HG03097 (cell line): ENCODE results near the gene PRDM11.
"Not testable (repeated sequence)": the region's sequence is repeated elsewhere in the genome, so short reads cannot be mapped to it uniquely, and the experiment has no call there.

Experiments used
- ATAC-seq: cut with Tn5 transposase; IDR thresholded peaks from one replicate; pipeline ENCODE4 v1.9.1; 2021; ENCODE audit not compliant: unreplicated experiment, low FRiP score

PRDM11 gene

DNA sequence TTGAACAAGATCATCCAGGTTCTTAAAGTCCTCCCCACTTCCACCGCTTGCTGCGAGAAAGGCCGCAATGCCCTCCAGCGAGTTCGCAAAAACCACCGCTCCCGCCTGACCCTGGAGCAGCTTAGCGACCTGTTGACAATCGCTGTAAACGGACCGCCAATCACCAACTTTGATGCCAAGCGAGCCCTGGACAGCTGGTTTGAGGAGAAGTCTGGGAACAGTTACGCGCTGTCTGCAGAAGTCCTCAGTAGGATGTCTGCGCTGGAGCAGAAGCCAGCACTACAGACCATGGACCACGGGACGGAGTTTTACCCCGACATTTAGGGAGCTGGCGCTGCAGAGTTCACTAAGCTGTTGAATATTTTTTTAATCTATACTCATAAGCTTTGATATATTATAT lies 81.4 kb downstream of the PRDM11 start:
- no peak for ATAC-seq

DNA sequence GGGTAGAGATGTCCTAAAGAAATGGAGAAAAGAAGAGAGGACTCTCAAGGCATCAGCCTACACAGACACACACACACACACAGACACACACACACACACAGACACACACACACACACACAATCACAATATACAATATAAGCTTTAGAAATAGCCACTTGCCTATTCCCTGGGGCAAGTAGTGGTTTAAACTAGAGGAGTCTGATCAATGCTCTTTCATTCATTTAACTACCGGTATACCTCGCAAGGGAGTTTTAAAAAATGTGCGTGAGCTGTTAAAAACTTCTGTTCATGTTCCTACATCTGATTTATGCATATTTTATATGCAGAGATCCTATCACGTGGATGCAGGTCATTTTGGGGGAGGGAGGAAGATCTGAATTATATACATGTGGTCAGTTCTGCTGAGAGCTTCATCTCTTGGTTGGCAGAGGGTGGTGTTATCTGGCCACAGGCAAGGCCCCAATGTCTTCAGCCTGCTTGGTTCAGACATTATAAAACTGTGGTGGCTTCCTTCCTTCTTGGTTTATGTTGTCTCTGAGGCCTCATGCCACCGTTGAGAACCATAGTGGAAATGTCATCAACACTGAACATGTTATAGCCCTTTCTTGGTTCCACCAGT lies 83.1 kb downstream of the PRDM11 start:
- ATAC-seq = no peak

DNA sequence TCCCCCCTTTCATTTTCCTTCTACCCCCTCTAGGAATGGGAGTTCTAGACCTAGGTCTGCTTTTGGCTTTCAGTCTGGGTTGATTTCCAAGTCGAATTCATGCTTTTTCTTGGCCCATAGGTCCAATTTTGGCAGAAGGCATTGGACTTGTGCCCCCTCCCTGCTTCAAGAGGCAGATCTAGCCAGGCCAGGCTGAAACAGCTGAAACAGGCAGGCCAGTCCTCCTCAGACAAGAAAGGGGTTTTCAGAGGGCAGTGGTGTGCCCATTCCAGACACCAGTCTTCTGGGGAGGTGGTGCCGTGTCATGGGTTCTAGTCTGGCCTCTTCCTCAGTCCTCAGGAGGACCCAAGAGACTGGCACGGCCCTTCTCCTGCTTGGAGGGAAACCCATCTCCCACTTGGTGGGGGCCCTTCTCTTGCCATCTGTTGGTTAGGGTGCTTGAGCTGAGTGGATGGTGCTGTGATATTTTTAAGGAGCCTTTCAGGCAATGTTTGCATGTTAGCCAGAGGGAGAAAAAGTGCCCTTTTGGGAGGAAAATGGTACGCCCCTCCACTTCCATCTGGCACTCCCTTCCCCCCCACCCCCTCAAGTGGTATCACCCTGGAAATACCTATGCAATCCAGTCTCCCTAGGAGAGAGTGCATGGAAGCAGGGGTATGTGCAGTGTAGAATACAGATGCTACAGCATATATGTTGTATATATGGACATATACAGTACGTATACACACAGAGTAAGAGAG lies 86.1 kb downstream of the PRDM11 start:
- ATAC-seq = no peak

DNA sequence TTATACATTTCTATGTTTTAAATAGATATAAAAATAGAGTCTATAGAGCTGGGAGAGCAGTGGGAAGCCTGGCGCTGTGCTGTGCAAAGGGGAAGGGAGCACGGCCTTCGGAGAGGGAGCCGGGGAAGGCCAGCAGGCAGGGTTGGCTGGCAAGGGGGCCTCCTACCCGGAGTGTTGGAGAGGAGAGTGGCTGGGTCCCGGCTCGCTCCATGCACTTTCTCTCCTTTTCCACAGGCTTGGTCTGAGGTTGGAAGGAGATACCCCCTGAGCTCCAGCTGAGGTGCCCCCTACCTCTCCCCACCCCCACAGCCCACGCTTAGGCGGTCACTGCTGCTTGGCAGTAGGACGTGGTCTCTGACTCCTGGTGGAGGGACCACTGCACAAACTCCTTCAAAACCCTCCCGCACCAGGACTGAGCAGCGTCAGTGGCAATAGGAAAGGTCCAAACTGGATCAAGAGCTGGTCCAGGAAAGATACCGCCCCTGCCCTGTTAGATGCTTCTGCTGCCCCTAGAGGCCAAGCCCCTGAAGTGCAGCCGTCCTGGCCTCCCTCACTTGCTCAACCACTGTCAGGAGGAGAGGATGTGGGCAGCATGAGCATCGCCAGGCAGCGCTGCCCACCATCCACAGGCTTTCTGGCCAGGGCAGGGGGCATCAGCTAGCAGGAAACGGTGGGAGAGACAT lies 86.8 kb downstream of the PRDM11 start:
- no peak for ATAC-seq

DNA sequence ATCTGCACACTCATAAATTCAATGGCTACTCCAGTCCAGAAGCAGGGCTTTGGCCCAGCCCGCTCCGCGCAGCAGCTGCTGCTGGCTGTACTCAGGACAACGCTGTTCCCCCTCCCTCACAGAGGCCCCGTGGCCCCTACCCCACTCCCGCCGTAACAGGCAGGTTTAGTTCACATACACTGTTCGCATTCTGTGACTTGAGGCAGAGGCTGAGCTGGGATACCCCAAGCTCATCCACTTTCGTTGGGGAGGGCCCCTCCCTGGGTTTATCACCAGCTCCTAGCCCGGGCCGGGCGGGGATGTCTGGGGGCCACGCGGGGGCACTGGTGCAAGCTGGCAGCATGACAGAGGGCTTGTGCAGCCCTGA lies 87.3 kb downstream of the PRDM11 start:
- no peak for ATAC-seq

DNA sequence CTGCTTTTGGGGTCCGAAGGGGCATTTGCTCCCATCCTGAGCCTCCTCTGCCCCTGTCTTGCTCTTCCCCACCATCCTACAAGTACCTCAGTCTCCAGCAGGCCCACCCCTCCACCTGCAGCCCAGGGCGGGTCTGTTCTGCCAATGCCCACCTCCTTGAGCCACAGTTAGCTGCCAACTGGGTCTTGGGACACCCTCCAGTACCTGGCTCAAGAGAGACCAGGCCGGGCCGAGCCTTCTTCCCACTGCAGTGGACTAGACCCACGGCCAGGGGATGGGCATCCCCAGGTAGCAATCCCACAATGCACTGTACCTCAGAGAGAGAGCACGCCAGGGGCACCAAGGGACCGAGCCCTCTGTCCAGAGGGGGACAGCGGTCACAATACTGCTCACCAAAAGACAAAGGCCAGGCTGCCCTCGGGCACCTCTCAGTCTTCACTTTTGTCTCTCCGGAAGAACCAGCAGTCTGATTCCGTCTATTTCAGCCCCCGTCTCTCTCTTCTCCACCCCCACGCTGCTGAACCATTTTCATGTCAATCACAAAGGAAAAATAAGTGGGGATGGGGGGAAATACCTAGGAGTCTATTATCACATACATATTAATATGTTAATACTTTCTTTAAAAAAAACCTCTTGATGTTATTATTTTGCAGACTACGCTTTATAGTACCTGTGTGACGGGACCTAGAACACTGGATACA lies 88.0 kb downstream of the PRDM11 start:
- no peak for ATAC-seq

DNA sequence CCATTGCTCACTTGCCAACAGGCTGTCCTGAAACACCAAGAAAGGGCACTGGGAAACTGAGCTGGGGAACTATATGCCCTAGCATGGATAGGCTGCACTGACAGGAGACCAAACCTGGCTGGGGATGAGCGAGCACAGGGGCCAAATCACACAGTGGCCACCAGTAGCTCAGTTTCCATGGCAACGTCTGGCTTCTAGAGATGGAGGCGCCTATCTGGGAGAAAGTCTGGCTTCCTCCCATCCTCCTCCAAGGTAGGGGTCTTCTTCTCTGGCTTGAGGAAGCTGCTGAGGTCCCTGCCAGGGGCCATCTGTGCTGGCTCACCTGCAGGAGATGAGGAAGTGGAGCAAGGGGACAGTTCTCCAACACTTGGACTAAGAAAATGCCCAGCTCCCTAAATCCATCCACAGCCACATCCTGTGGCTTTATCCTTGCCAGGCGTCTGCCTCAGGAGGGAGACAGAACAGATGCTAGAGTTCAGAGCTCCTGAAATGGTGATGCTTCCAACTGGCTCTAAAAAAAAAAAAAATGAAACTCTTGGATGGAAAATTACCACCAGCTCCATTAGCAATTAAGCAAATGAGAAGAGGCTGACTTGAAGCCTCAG lies 91.4 kb downstream of the PRDM11 start:
- no peak for ATAC-seq

DNA sequence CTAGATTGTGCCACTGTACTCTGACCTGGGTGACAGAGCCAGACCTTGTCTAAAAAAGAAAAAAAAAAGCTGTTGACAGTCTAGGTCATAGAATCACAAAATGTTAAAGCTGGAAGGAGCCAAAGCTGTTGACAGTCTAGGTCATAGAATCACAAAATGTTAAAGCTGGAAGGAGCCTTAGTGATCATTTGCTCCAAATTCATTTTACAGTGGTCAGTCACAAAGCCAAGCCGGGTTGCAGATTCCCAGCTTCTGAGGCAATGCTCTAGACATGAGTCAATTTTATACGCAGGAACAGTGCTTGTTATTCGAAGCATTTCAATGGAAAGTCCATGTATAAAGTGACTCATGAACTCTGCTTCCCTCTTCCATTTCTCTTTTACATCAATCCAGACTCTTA lies 92.3 kb downstream of the PRDM11 start:
- ATAC-seq = no peak

DNA sequence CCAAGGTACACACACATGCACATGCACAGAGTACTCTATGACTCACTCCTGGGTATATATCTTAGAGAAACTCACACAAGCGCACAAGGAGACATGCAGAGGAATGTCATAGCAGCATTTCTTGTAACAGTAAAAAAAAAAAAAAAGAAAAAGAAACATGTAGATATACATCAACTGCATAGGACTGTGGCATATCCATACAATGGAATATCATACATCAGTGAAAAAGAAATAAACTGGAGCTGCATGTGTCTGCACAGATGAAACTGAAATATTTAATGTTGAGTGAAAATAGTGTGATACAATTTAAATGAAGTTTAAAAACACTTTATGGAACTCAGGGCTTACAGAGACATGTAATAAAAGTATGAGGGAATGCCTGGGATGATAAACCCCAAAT lies 93.3 kb downstream of the PRDM11 start:
- no peak for ATAC-seq

DNA sequence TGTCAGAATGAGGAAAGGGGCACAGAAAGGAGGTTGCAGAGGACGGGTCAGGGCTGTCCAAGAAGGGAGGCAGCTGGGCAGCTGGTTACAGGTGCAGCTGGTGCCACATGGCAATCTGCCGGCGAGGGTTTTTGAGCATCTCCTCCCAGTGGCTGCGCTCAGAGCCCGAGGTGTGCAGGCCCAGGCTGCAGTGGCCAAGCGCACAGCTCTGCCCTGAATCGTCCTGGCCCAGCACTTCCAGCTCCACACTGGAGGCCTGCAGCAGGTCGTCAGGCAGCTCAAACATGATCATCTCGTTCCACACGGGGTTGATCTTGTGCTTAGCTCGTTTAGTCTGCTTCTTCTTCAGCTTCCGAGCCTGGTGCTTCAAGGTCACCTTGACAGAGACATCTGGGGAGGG lies 97.5 kb downstream of the PRDM11 start:
- no peak for ATAC-seq

DNA sequence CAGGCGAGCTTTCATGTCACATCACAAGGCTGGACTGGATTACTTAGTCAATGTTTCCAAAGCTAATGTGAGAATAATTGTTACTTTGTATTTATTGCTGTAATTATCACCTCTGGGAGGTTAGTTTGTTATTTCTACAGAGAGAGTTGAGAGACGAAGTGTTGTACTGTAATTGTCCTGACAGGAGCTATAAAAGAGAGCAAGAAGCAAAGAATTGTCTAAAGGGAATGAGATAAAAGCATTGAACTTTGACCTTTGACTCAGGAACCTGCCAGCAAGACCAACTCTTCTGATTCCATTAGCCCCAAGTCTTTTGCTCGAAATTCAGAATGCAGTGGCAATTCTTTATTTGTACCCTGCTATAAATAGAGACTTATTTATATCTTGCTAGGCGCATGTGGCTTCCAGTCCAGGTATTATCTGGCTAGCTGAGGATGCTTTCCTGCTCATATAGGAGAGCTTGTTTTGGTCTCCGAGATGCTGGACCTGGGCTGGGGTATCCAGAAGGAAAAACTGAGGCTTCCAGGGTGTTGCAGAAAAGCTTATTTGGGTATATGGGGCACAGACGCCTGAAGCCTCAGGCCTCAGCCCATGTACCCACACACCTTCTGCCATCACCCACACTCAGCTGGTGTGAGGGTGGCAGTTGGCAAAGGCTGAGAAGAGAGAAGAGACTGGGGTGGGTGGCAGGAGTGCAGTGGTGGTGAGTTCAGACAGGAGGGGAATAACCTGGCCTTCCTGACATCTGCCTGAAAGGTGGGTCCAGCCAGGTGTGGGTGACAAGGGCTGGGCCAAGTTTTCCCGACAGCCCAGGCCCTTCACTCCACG lies 99.0 kb downstream of the PRDM11 start:
- no peak for ATAC-seq

DNA sequence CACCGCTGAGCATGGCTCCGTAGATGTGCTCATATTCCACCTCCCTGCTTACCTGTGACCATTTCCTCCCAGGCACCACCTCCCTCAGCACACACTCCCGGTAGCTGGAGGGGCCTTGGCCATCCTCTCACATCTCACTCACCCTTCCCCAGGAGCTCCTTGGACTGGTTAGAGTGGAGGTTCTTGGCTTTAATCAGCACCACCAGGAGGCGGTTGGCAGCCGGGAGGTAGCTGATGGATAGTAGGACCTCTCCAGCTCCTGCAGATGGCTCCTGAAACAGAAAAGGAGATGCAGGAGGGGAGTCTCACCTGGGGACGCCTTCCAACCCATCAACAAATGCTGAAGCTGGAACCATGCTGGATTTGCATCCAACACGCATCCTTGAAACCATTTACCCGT lies 99.8 kb downstream of the PRDM11 start:
- no peak for ATAC-seq

DNA sequence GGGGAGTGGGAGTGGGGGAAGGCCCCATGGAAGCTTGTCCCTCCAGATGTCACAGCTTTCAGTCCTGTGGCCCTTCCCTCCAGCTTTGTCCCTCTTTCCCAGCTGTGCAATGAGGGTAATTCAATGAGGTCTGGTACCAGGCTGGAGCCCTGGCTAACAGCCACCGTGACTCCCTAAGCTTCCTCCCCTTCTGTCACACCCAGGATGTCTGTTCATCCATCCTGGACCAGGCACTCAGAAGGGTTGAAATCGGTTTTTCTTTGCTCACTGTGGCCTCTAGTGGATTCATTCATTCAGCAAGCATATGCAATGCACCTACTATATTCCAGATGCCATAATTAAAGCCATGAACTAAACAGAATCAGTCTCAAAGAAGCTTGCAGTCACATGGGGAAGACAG lies 101.0 kb downstream of the PRDM11 start:
- ATAC-seq = no peak

DNA sequence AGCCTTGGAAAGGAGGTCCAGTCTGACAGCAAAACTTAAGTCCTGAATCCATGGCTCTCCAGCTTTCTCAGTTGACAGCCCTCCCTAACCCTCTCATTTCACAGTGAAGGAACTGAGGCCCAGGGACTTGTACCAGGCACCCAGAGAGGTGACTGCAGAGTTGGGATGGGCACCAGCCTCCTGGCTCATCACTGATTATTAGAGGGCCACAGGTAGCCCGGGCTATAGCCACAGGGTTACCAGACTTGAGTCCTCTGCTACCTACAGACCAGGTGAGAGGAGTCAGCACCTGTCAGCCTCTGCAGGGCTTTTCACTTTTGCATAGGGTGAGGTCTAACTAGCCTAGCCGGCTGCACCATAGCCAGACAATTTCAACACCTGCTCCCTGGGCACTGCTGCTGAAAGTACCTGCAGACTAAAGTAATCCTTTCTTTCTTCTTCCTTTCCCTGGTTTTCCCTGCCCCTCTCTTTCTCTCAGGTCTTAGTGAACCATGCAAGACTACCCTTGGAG lies 102.1 kb downstream of the PRDM11 start:
- no peak for ATAC-seq

DNA sequence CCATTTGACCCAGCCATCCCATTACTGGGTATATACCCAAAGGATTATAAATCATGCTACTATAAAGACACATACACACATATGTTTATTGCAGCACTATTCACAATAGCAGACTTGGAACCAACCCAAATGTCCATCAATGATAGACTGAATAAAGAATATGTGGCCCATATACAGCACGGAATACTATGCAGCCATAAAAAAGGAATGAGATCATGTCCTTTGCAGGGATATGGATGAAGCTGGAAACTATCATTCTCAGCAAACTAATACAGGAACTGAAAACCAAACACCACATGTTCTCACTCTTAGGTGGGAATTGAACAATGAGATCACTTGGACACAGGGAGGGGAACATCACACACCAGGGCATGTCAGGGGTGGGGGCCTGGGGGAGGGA lies 102.9 kb downstream of the PRDM11 start:
- not testable (repeated sequence) for ATAC-seq

DNA sequence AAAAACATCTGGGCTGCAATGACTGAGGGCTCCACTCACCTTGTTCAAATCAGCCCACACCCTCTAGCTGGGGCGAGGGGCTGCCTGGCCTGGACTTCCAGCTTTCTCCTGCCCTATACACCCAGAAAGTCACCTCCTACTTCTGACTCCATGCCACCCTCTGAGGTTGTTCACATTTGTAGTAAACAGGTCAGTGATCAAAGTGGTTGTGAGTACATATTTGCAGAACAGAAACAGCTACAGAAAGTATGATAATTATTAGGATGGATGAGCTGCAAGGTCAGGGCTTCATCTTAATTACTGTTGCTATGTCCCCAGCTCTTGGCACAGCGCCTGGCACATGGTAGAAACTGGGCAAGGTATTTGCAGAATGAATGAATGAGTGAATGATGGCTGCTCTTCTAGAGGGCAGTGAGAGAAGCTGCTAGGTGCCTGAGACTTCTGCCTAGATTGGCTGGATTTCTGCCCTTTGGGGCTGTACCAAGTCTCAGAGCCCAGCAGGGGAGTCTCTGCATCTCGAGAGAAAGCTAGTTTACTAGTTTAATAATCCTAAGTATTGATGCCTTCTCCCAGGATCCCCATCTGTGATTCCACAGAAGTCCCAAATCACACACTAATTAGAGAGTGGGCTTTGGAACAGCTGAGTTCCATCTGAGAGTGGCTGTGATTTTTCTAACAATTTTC lies 103.7 kb downstream of the PRDM11 start:
- no peak for ATAC-seq

DNA sequence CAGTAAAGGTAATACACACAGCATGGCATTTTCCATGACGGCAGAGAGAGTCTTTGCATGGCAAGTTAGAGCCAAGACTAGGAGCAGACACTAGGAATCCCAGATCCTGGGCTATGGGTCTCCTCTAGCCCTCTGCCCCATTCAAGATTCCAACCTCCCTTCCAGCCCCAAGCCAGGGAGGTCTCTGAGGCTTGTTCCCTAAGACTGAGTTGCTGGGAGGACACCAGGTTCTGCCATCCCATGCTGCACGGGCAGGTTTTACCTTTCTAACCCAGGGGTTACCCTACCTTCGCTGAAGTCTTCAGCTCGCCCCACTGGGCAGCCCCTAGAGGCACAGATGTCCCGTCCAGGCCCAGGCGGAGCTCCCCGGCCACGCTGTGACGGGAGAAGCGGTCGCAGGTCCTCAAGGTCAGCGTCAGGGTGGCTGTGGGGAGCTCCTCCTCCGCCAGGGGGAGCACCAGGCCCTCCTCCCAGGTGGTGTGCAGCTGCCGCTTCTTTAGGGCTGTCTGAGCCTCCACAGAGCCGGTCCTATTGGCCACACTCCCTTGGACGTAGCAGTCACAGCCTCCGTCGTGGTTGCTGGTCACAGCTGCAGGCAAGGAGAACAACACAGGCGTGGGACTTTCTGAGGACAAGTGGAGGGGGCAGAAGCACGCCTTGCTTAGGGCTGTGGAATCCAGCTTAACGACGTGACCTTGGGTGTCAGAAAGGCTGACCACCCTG lies 105.9 kb downstream of the PRDM11 start:
- no peak for ATAC-seq

DNA sequence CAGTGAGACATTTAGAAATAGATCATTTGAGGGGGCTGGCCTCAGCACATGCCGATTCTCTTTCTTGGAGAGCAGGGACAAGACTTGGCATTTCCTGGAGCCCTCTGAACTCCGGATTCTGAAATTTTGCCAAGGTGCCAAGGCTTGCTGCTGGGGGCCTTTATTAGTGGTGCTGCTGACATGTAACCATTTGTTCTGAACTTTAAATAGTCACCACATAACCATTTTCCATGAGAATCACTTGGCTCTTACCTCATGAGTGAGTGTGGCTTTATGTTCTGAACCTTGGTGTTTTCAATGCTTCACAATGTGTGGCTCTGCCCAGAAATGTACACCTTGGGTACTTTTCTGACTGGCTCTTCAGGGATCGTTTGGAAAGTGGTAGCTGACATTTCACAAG lies 106.4 kb downstream of the PRDM11 start:
- ATAC-seq = no peak

DNA sequence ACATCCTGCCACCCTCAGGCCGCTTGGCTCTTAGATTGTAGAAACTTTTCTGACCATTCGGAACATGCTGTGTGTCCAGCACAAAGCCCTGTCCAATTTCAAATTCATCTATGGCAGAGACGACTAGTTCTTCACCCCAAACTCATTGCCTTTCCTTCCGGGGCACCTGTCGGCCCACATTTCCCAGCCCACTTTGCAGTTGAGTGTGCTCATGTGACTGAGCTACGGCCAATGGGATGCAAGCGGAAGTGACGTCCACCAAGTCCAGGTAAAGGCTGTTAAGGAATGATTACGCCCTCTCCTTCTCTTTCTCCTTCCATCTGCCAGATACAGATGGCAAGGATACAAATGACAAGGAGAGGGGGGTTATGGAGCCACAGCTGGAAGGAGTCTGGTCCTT lies 107.2 kb downstream of the PRDM11 start:
- no peak for ATAC-seq
